Naive thymus-derived CD4-positive, alpha-beta T cell (primary cell): ENCODE data around the gene NGEF. TPM values are rescaled to one million over a fixed set of nuclear protein-coding genes. Genes with fewer than 3 reads are reported as not detected.
A peak's percentile ranks its signal among the peaks of the same experiment; 100 is the strongest.

Experiments used
- ATAC-seq: fragments of 150-1000 bp; cut with Tn5 transposase; 2 replicates; pipeline ENCODE4 v1.10.0; 2021; ENCODE audit warnings: mild to moderate bottlenecking, moderate library complexity
- CTCF ChIA-PET: fragments of 350-600 bp; sonication (Branson Sonifier 250); formaldehyde crosslinking; loops from one replicate; lab custom pipeline; 2021; ENCODE audit warnings: antibody characterized with exemption; lab: Charles Lee
- POLR2A ChIA-PET: fragments of 350-600 bp; sonication (Branson Sonifier 250); formaldehyde crosslinking; loops from one replicate; lab custom pipeline; 2021; ENCODE audit warnings: antibody characterized with exemption, inconsistent platforms; lab: Charles Lee
- DNase-seq, 9 donors: peaks; one replicate each; pipeline versions ENCODE4 v3.0.0 to v3.0.0-alpha.2; 2020 to 2022; ENCODE audit warnings: mixed read lengths in 1 of 9
- H3K27ac ChIP-seq: one replicate; pipeline ENCODE4 v1.7.0; 2013; ENCODE audit warnings: mild to moderate bottlenecking, low read depth, low read length, moderate library complexity
- H3K27me3 ChIP-seq, 2 donors: one replicate each; pipeline ENCODE4 v1.7.0; 2013; ENCODE audit warnings: low read length in 2 of 2, mild to moderate bottlenecking in 2 of 2, moderate library complexity in 2 of 2; ENCODE audit not compliant: control insufficient read depth in 2 of 2, insufficient read depth in 2 of 2
- H3K36me3 ChIP-seq, 3 experiments: 1 replicate in 2 of 3; 2 replicates in 1 of 3; pipeline ENCODE4 v1.7.0; 2013; ENCODE audit warnings: low read length in 3 of 3, mild to moderate bottlenecking in 3 of 3, moderate library complexity in 1 of 3; ENCODE audit not compliant: insufficient read depth in 3 of 3, control insufficient read depth in 2 of 3
- H3K4me1 ChIP-seq, 2 donors: one replicate each; pipeline ENCODE4 v1.7.0; 2013; ENCODE audit warnings: low read length in 2 of 2, mild to moderate bottlenecking in 2 of 2, moderate library complexity in 1 of 2; ENCODE audit not compliant: control insufficient read depth in 2 of 2, insufficient read depth in 2 of 2
- H3K4me3 ChIP-seq: 2 replicates; pipeline ENCODE4 v1.7.0; 2013; ENCODE audit warnings: mild to moderate bottlenecking, low read length
- H3K9me3 ChIP-seq, 3 experiments: 1 replicate in 2 of 3; 2 replicates in 1 of 3; pipeline ENCODE4 v1.7.0; 2013; ENCODE audit warnings: low read length in 3 of 3; ENCODE audit not compliant: control insufficient read depth in 2 of 3
- H3K27ac Mint-ChIP-seq, 9 donors: one replicate each; pipeline ENCODE4 v1.8.0; 2020 to 2022; ENCODE audit warnings: mixed read lengths in 9 of 9, mild to moderate bottlenecking in 8 of 9, moderate library complexity in 5 of 9, inconsistent platforms in 2 of 9
- H3K27me3 Mint-ChIP-seq, 5 donors: one replicate each; pipeline ENCODE4 v1.8.0; 2021 to 2022; ENCODE audit warnings: mixed read lengths in 5 of 5, mild to moderate bottlenecking in 1 of 5
- H3K36me3 Mint-ChIP-seq, 5 donors: one replicate each; pipeline ENCODE4 v1.8.0; 2020 to 2022; ENCODE audit warnings: mixed read lengths in 5 of 5, mild to moderate bottlenecking in 3 of 5, inconsistent platforms in 1 of 5
- H3K4me1 Mint-ChIP-seq, 7 donors: one replicate each; pipeline ENCODE4 v1.8.0; 2020 to 2022; ENCODE audit warnings: mixed read lengths in 7 of 7, mild to moderate bottlenecking in 3 of 7, inconsistent platforms in 1 of 7
- H3K4me3 Mint-ChIP-seq, 10 donors: one replicate each; pipeline ENCODE4 v1.8.0; 2020 to 2022; ENCODE audit warnings: mild to moderate bottlenecking in 10 of 10, mixed read lengths in 10 of 10, moderate library complexity in 6 of 10, inconsistent platforms in 2 of 10
- H3K9me3 Mint-ChIP-seq, 11 donors: one replicate each; pipeline ENCODE4 v1.8.0; 2020 to 2022; ENCODE audit warnings: mixed read lengths in 11 of 11, mild to moderate bottlenecking in 4 of 11, inconsistent platforms in 1 of 11, moderate library complexity in 1 of 11
- intact Hi-C, 2 donors: fragments of 100-400 bp; cut with micrococcal nuclease; formaldehyde crosslinking; loops; one replicate each; pipeline ENCODE4 v1.15.1; 2023
- polyA plus RNA-seq, 2 donors: library from polyadenylated mRNA; unstranded; fragments of 300-500 nt; fragmentation: Illumina TruSeq; gene quantifications; one replicate each; pipeline ENCODE4 v1.2.3, GENCODE V29; 2021
- total RNA-seq, 6 experiments: library from RNA in 5 of 6; stranded (reverse) in 5 of 6; gene quantifications; 1 replicate in 5 of 6; 2 replicates in 1 of 6; pipeline ENCODE4 v1.2.3 and lab custom pipeline; 2021 to 2026

The NGEF gene
- total and polyA plus RNA-seq, 7 experiments from 2014 or later = not detected

DNA sequence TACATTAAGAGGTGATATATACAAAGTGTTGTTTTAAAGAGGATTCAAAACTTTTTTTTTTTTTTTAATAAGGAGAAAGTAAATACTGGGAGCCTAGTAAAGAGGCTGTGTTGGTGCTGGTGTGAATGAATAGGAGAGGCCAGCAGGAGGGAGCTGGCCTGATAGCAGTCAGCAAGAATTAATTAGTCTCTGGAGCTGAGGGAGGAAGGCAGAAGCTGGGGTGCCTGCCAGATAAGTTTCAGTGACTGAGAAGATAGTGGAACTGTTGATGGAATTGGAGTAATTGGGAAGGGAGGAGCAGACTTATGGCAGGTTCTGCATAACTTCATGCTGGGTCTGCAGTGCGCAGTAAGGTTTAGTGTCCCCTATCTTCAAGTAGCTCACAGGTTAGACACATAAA, 179.2 kb downstream of the NGEF start:
- Histone ChIP-seq H3K36me3 (peaks cover 12 to 73% (median 14%) of the 10 kb centered on the region in 3 experiments), H3K9me3 (no peaks in the 10 kb centered on the region), H3K27ac (no peak overlapping the region), H3K27me3 (no peaks in the 10 kb centered on the region), H3K4me3 (no peak overlapping the region), H3K4me1 (peaks cover 13 to 15% of the 10 kb centered on the region in 2 donors)
- Mint-ChIP-seq H3K4me1 (peaks cover 17 to 37% (median 26%) of the 10 kb centered on the region in 7 donors), H3K36me3 (peaks cover 11 to 65% (median 46%) of the 10 kb centered on the region in 5 donors), H3K27ac (peak overlapping the region in 1 of 9 donors; percentile 24), H3K27me3 (no peaks in the 10 kb centered on the region), H3K9me3 (no peaks in the 10 kb centered on the region), H3K4me3 (no peak overlapping the region)
- ChIA-PET CTCF (interaction anchor here (0.7 kb wide), 1 partner anchor 304 kb away, joined by 8 read pairs; no protein-coding TSS in a partner anchor), POLR2A (no interaction called here)
- ATAC-seq (no peak), DNase-seq (no peak)
- intact Hi-C loops = no loop called here

DNA sequence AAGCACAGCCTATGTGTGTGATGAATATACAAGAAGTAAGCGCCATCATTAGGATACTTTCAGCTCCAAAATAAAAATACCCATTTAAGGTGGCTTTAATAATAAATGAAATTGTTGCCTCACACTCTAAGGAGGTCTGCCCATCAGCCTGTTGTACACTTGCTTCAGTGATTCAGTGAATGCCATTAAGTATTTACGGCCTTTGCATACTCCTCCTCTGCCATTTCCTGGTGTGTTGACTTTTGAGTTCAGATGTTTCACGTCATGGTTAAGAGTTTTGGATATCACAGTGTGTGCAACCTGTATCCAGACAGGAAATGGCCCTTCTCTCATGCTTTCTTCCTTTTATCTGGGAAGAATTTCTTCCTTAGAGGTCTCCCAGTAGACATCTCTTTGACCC, 181.6 kb downstream of the NGEF start:
- intact Hi-C loops = no loop called here
- Mint-ChIP-seq H3K4me1 (peaks cover 0 to 16% (median 8%) of the 10 kb centered on the region in 7 donors), H3K27ac (peak overlapping the region in 3 of 9 donors; percentile 16 to 84 (median 24)), H3K36me3 (peaks cover 11 to 56% (median 38%) of the 10 kb centered on the region in 5 donors), H3K9me3 (no peaks in the 10 kb centered on the region), H3K27me3 (no peaks in the 10 kb centered on the region), H3K4me3 (no peak overlapping the region)
- Histone ChIP-seq H3K27me3 (no peaks in the 10 kb centered on the region), H3K4me1 (no peaks in the 10 kb centered on the region), H3K36me3 (peaks cover 12 to 70% (median 14%) of the 10 kb centered on the region in 3 experiments), H3K9me3 (no peaks in the 10 kb centered on the region), H3K4me3 (no peak overlapping the region), H3K27ac (no peak overlapping the region)
- ChIA-PET CTCF (no interaction called here), POLR2A (no interaction called here)
- ATAC-seq = no peak
- DNase-seq = no peak

DNA sequence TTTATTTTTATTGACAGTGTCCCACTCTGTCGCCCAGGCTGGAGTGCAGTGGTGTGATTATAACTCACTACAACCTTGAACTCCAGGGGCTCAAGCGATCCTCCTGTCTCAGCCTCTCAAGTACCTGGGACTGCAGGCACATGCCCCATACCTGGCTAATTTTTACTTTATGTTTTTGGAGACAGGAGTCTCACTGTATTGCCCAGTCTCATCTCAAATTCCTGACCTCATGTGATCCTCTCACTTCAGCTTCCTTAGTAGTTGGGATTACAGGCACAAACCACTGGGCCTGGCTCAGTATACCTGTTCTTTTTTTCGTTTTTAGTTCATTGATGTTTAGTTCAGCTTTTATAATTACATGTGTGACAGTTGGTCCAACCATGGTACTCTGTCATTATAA, 183.1 kb downstream of the NGEF start:
- H3K4me1 Mint-ChIP-seq = peaks cover 0 to 21% (median 9%) of the 10 kb centered on the region in 7 donors
- Histone ChIP-seq H3K27ac (no peak overlapping the region), H3K4me3 (no peak overlapping the region), H3K9me3 (no peaks in the 10 kb centered on the region), H3K4me1 (no peaks in the 10 kb centered on the region), H3K36me3 (peaks cover 9 to 66% (median 12%) of the 10 kb centered on the region in 3 experiments), H3K27me3 (no peaks in the 10 kb centered on the region)
- H3K9me3 Mint-ChIP-seq = peaks cover 0 to 5% (median 0%) of the 10 kb centered on the region in 11 donors
- no peaks in the 10 kb centered on the region for H3K27me3 Mint-ChIP-seq
- ChIA-PET POLR2A (no interaction called here), CTCF (no interaction called here)
- ATAC-seq (no peak), DNase-seq (no peak)
- intact Hi-C loops = no loop called here
- peaks cover 11 to 61% (median 44%) of the 10 kb centered on the region in 5 donors for H3K36me3 Mint-ChIP-seq
- no peak overlapping the region for H3K4me3 Mint-ChIP-seq
- peak overlapping the region in 1 of 9 donors; percentile 9 for H3K27ac Mint-ChIP-seq

Other genes starting within 250 kb of the NGEF start
- not detected for gene KCNJ13, start 236.7 kb downstream of the NGEF start, total RNA-seq
- gene KCNJ13, start 236.7 kb downstream of the NGEF start, polyA plus RNA-seq = under 1 TPM in 1 of 2 donors, not detected in 1; 0.50 TPM
- gene SNORC, start 143.0 kb downstream of the NGEF start, total RNA-seq = 1 to 10 TPM; 1.2 to 3.6 (median 1.6) TPM
- not detected for gene SNORC, start 143.0 kb downstream of the NGEF start, polyA plus RNA-seq
- not detected for gene NEU2, start 19.4 kb upstream of the NGEF start, total RNA-seq
- not detected for gene NEU2, start 19.4 kb upstream of the NGEF start, polyA plus RNA-seq
- 100 to 1,000 TPM; 106 to 232 (median 126) TPM for gene INPP5D, start 47.1 kb upstream of the NGEF start, total RNA-seq
- gene INPP5D, start 47.1 kb upstream of the NGEF start, polyA plus RNA-seq = 100 to 1,000 TPM in 1 of 2 donors, 10 to 100 TPM in 1; 41.0 to 122 TPM
- 100 to 1,000 TPM in 1 of 5 experiments, 10 to 100 TPM in 4; 61.7 to 115 (median 83.3) TPM for gene ATG16L1, start 238.4 kb upstream of the NGEF start, total RNA-seq
- 10 to 100 TPM; 16.0 to 21.9 TPM for gene ATG16L1, start 238.4 kb upstream of the NGEF start, polyA plus RNA-seq